CD4-positive, alpha-beta T cell treated with Interleukin-6 at 100 ng/mL for 8 hours (primary cell): Measurements from ENCODE around the gene PGM5.
"Not testable (repeated sequence)": the region's sequence is repeated elsewhere in the genome, so short reads cannot be mapped to it uniquely, and the experiment has no call there.

Experiments used
- DNase-seq: peaks from one replicate; pipeline ENCODE4 v3.0.0-alpha.2; 2020; ENCODE audit warnings: mixed read lengths, low spot score

PGM5 gene

GRCh38 chr9:68377723-68378122 is 21.3 kb downstream of the PGM5 start:
- not testable (repeated sequence) for DNase-seq

- not testable (repeated sequence) for DNase-seq
These were observed 27.5 kb downstream of the PGM5 start for GRCh38 chr9:68383894-68384293.

- DNase-seq: not testable (repeated sequence)
These were observed 33.1 kb downstream of the PGM5 start for GRCh38 chr9:68389558-68389957.

- not testable (repeated sequence) for DNase-seq
These were observed 34.3 kb downstream of the PGM5 start for GRCh38 chr9:68390737-68391136.

GRCh38 chr9:68396411-68397094 is 40.1 kb downstream of the PGM5 start:
- DNase-seq: not testable (repeated sequence)

- not testable (repeated sequence) for DNase-seq
These were observed 40.6 kb downstream of the PGM5 start for GRCh38 chr9:68397095-68397423.

GRCh38 chr9:68397796-68398195 is 41.4 kb downstream of the PGM5 start:
- DNase-seq: not testable (repeated sequence)

GRCh38 chr9:68398324-68398723 is 41.9 kb downstream of the PGM5 start:
- not testable (repeated sequence) for DNase-seq

GRCh38 chr9:68404421-68405185 is 48.2 kb downstream of the PGM5 start:
- not testable (repeated sequence) for DNase-seq

GRCh38 chr9:68411865-68412264 is 55.5 kb downstream of the PGM5 start:
- DNase-seq: not testable (repeated sequence)

GRCh38 chr9:68412754-68413153 is 56.3 kb downstream of the PGM5 start:
- not testable (repeated sequence) for DNase-seq

- DNase-seq: not testable (repeated sequence)
These were observed 58.7 kb downstream of the PGM5 start for GRCh38 chr9:68415065-68415464.

GRCh38 chr9:68416936-68417564 is 60.6 kb downstream of the PGM5 start:
- DNase-seq: no peak

- no peak for DNase-seq
These were observed 61.4 kb downstream of the PGM5 start for GRCh38 chr9:68417762-68418161.

GRCh38 chr9:68418259-68418845 is 61.9 kb downstream of the PGM5 start:
- no peak for DNase-seq

GRCh38 chr9:68419901-68420300 is 63.5 kb downstream of the PGM5 start:
- DNase-seq: no peak

- DNase-seq: no peak
These were observed 70.3 kb downstream of the PGM5 start for GRCh38 chr9:68426755-68427154.

GRCh38 chr9:68427216-68427977 is 71.0 kb downstream of the PGM5 start:
- DNase-seq: no peak

- DNase-seq: no peak
These were observed 72.1 kb downstream of the PGM5 start for GRCh38 chr9:68428481-68428880.

GRCh38 chr9:68429631-68430030 is 73.2 kb downstream of the PGM5 start:
- DNase-seq: no peak

GRCh38 chr9:68431307-68431706 is 74.9 kb downstream of the PGM5 start:
- no peak for DNase-seq
